Stomach (tissue), 4 donors: ENCODE data around the gene EXOC3L1.

ENCODE experiments used
- POLR2A ChIP-seq, 4 donors: fragments of 450-650 bp; IDR thresholded peaks; one replicate each; pipeline ENCODE4 v1.6.1; 2016; ENCODE audit warnings: antibody characterized with exemption in 4 of 4, control low read depth in 2 of 4, mild to moderate bottlenecking in 1 of 4, moderate library complexity in 1 of 4
- POLR2AphosphoS5 ChIP-seq, 3 donors: sonication (generic); formaldehyde crosslinking; IDR thresholded peaks; one replicate each; pipeline ENCODE4 v1.6.1; 2016; ENCODE audit warnings: antibody characterized with exemption in 3 of 3
- TF ChIP-seq, protein P1 (sequence below), 7 experiments: fragments of 450-650 bp in 4 of 7; fragments of 200-600 bp in 3 of 7; sonication (generic) in 3 of 7; IDR thresholded peaks; one replicate each; pipeline ENCODE4 v1.5.1; 2016 to 2019; ENCODE audit warnings: antibody characterized with exemption in 7 of 7, control low read depth in 2 of 7, mild to moderate bottlenecking in 1 of 7

DNA sequence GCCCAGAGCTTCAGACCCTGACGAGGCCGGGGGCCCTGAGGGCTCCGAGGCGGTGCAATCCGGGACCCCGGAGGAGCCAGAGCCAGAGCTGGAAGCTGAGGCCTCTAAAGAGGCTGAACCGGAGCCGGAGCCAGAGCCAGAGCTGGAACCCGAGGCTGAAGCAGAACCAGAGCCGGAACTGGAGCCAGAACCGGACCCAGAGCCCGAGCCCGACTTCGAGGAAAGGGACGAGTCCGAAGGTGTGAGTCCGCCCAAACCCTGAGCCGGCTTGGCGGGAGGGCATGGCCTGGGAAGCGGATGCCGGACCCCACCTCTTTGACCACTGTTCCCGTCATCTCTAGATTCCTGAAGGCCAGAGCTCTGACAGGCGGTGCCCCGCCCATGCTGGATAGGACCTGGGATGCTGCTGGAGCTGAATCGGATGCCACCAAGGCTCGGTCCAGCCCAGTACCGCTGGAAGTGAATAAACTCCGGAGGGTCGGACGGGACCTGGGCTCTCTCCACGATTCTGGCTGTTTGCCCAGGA, 15.2 kb downstream of the EXOC3L1 start:
- TF ChIP-seq POLR2A (IDR thresholded peaks at IDR 0.05) = no peak
- no peak for TF ChIP-seq POLR2AphosphoS5 (IDR thresholded peaks at IDR 0.05)
- TF ChIP-seq, protein P1, sequence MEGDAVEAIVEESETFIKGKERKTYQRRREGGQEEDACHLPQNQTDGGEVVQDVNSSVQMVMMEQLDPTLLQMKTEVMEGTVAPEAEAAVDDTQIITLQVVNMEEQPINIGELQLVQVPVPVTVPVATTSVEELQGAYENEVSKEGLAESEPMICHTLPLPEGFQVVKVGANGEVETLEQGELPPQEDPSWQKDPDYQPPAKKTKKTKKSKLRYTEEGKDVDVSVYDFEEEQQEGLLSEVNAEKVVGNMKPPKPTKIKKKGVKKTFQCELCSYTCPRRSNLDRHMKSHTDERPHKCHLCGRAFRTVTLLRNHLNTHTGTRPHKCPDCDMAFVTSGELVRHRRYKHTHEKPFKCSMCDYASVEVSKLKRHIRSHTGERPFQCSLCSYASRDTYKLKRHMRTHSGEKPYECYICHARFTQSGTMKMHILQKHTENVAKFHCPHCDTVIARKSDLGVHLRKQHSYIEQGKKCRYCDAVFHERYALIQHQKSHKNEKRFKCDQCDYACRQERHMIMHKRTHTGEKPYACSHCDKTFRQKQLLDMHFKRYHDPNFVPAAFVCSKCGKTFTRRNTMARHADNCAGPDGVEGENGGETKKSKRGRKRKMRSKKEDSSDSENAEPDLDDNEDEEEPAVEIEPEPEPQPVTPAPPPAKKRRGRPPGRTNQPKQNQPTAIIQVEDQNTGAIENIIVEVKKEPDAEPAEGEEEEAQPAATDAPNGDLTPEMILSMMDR (IDR thresholded peaks at IDR 0.05) = no peak
